ENCODE measurements around the gene KIRREL1.

GRCh38 chr1:158101455-158101854 lies 108.0 kb downstream of the KIRREL1 start:
- TF ChIP-seq CTCF (IDR thresholded peaks at IDR 0.05) (no peak), SIN3A (IDR thresholded peaks at IDR 0.05; ENCODE audit: borderline replicate concordance, insufficient read depth, low read depth, low read length) (no peak), REST (IDR thresholded peaks at IDR 0.05; ENCODE audit: insufficient read depth in 1 of 2, low read depth in 2 of 2, low read length in 1 of 2) (no peak), POLR2AphosphoS5 (IDR thresholded peaks at IDR 0.05; ENCODE audit: low read depth, low read length) (peak; percentile 61)

Measured in Panc1 (cell line).